Transverse colon (tissue), 3 donors: ENCODE data around the gene OTUD7B.

Experiments
- CTCF ChIP-seq, 5 experiments: fragments of 200-600 bp in 3 of 5; fragments of 450-650 bp in 2 of 5; sonication (generic) in 3 of 5; IDR thresholded peaks; 1 replicate in 2 of 5; 2 replicates in 3 of 5; pipeline ENCODE4 v1.5.1; 2016 to 2017; ENCODE audit warnings: antibody characterized with exemption in 5 of 5, inconsistent platforms in 3 of 5, mild to moderate bottlenecking in 2 of 5, moderate library complexity in 1 of 5
- EP300 ChIP-seq: sonication (generic); formaldehyde crosslinking; IDR thresholded peaks from one replicate; pipeline ENCODE4 v1.6.1; 2017; ENCODE audit warnings: antibody characterized with exemption, low read depth

GRCh38 chr1:150002217-150002616 is 8.3 kb downstream of the OTUD7B start:
- TF ChIP-seq CTCF (IDR thresholded peaks at IDR 0.05) (no peak), EP300 (no peak)
